K562 (cell line): ENCODE measurements around the gene UCKL1. TPM values are rescaled to one million over a fixed set of nuclear protein-coding genes. Genes with fewer than 3 reads are reported as not detected.

Experiments
- ARID2 ChIP-seq: fragments of 450-650 bp; IDR thresholded peaks from 2 replicates; pipeline ENCODE4 v1.6.1; 2017; ENCODE audit warnings: antibody characterized with exemption, mild to moderate bottlenecking
- CTCF ChIP-seq, 3 experiments: IDR thresholded peaks in 2 of 3; conservative IDR thresholded peaks in 1 of 3; 2 replicates each; pipeline ENCODE4 v1.5.1; 2011 to 2012; ENCODE audit warnings: low read length in 3 of 3, mild to moderate bottlenecking in 3 of 3, control low read depth in 2 of 3, improper control_type of control experiment in 1 of 3, inconsistent platforms in 1 of 3, low read depth in 1 of 3, mixed read lengths in 1 of 3, moderate library complexity in 1 of 3; ENCODE audit not compliant: insufficient read depth in 2 of 3
- EP300 ChIP-seq: IDR thresholded peaks from 2 replicates; pipeline ENCODE4 v1.6.1; 2012; ENCODE audit warnings: low read length, improper control_type of control experiment
- FOS ChIP-seq: IDR thresholded peaks from 3 replicates; pipeline ENCODE4 v1.6.1; 2011; ENCODE audit not compliant: insufficient read length; ENCODE audit errors: extremely low read depth
- FOXJ2 ChIP-seq: fragments of 200-800 bp; sonication (Bioruptor generic); IDR thresholded peaks from 2 replicates; pipeline ENCODE4 v1.6.1; 2016; ENCODE audit warnings: missing genetic modification characterization, missing compliant biosample characterization
- HCFC1 ChIP-seq: IDR thresholded peaks from 2 replicates; pipeline ENCODE4 v1.6.1; 2012; ENCODE audit warnings: low read depth, low read length, improper control_type of control experiment
- LCOR ChIP-seq: sonication (generic); formaldehyde crosslinking; IDR thresholded peaks from 2 replicates; pipeline ENCODE4 v1.8.0; 2022; ENCODE audit warnings: mild to moderate bottlenecking, missing genetic modification reagents
- MCM7 ChIP-seq, 2 experiments: fragments of 450-650 bp; IDR thresholded peaks; 2 replicates each; pipeline ENCODE4 v1.6.1; 2016 to 2018
- MEIS2 ChIP-seq: fragments of 450-650 bp; IDR thresholded peaks from 2 replicates; pipeline ENCODE4 v1.6.1; 2014; ENCODE audit warnings: mild to moderate bottlenecking; ENCODE audit not compliant: partially characterized antibody
- NFXL1 ChIP-seq: fragments of 450-650 bp; formaldehyde crosslinking; IDR thresholded peaks from 2 replicates; pipeline ENCODE4 v1.4.0; 2021; ENCODE audit warnings: mild to moderate bottlenecking
- NR2C2 ChIP-seq, 2 experiments: fragments of 200-800 bp in 1 of 2; sonication (Bioruptor generic) in 1 of 2; sonication (generic) in 1 of 2; formaldehyde crosslinking in 1 of 2; IDR thresholded peaks; 2 replicates each; pipeline versions ENCODE4 v1.6.1 to v1.8.0; 2016 to 2022; ENCODE audit warnings: mild to moderate bottlenecking in 1 of 2, missing compliant biosample characterization in 1 of 2, missing genetic modification characterization in 1 of 2, missing genetic modification reagents in 1 of 2
- POLR2H ChIP-seq: IDR thresholded peaks from 2 replicates; pipeline ENCODE4 v1.6.1; 2016; ENCODE audit warnings: missing genetic modification characterization, low read depth, mild to moderate bottlenecking, control low read depth, missing compliant biosample characterization, moderate library complexity
- RBFOX2 ChIP-seq: fragments of 200-400 bp; formaldehyde crosslinking; IDR thresholded peaks from 2 replicates; pipeline ENCODE4 v1.6.1; 2017; ENCODE audit warnings: low read depth, mild to moderate bottlenecking, low read length, moderate library complexity
- SIN3A ChIP-seq, 2 experiments: fragments of 150-350 bp in 1 of 2; IDR thresholded peaks; 2 replicates each; pipeline ENCODE4 v1.6.1; 2011 to 2016; ENCODE audit warnings: borderline replicate concordance in 2 of 2, low read depth in 2 of 2, low read length in 2 of 2, mild to moderate bottlenecking in 2 of 2, moderate library complexity in 2 of 2; ENCODE audit not compliant: control insufficient read depth in 1 of 2
- SIX5 ChIP-seq, 2 experiments: IDR thresholded peaks; 2 replicates each; pipeline ENCODE4 v1.6.1; 2011; ENCODE audit warnings: low read length in 2 of 2, borderline replicate concordance in 1 of 2, low read depth in 1 of 2, mild to moderate bottlenecking in 1 of 2, moderate library complexity in 1 of 2; ENCODE audit not compliant: insufficient read depth in 1 of 2
- SMC3 ChIP-seq: conservative IDR thresholded peaks from 2 replicates; pipeline ENCODE4 v1.6.1; 2011; ENCODE audit warnings: low read depth, low read length, improper control_type of control experiment; ENCODE audit not compliant: insufficient read depth
- SRSF9 ChIP-seq: fragments of 200-400 bp; formaldehyde crosslinking; IDR thresholded peaks from 2 replicates; pipeline ENCODE4 v1.6.1; 2017; ENCODE audit warnings: low read depth, low read length, borderline replicate concordance
- STAG1 ChIP-seq: sonication (generic); formaldehyde crosslinking; IDR thresholded peaks from 2 replicates; pipeline ENCODE4 v1.5.0; 2020; ENCODE audit warnings: missing genetic modification reagents, borderline replicate concordance
- TCF7L2 ChIP-seq: fragments of 150-350 bp; IDR thresholded peaks from 2 replicates; pipeline ENCODE4 v1.6.1; 2016; ENCODE audit warnings: low read depth, mild to moderate bottlenecking, low read length, moderate library complexity
- ZBTB1 ChIP-seq: sonication (generic); formaldehyde crosslinking; IDR thresholded peaks from 2 replicates; pipeline ENCODE4 v1.8.1; 2023; ENCODE audit warnings: missing genetic modification reagents, low read depth, mild to moderate bottlenecking, borderline replicate concordance
- ZC3H11A ChIP-seq: IDR thresholded peaks from 2 replicates; pipeline ENCODE4 v1.6.1; 2012; ENCODE audit warnings: low read depth, low read length, improper control_type of control experiment
- ZNF41 ChIP-seq: fragments of 250-450 bp; sonication (Bioruptor Pico); conservative IDR thresholded peaks from 2 replicates; pipeline ENCODE4 v1.4.0; 2020; ENCODE audit warnings: mild to moderate bottlenecking
- polyA plus RNA-seq, 8 experiments: library from polyadenylated mRNA; depleted of rRNA in 4 of 8; stranded (reverse) in 5 of 8; unstranded in 3 of 8; fragments of >200 nt; fragmentation: Nextera tagmentation in 2 of 8; fragmentation: Illumina TruSeq in 1 of 8; extraction: Ambion mirVana in 2 of 8; extraction: Trizol in 1 of 8; gene quantifications; 2 replicates each; pipeline versions ENCODE4 v1.2.1 to v1.2.3, GENCODE V29; 2011 to 2014; ENCODE audit warnings: inconsistent platforms in 1 of 8, missing spikeins in 1 of 8
- total RNA-seq, 7 experiments: library from RNA; depleted of rRNA in 6 of 7; stranded (reverse); fragments of >200 nt in 6 of 7; fragmentation: Illumina TruSeq in 2 of 7; extraction: Trizol in 2 of 7; gene quantifications; 2 replicates each; pipeline versions ENCODE4 v1.2.1 to v1.2.3, GENCODE V29; 2011 to 2021; ENCODE audit warnings: low replicate concordance in 1 of 7
- TF ChIP-seq, protein P1 (sequence below): sonication (generic); IDR thresholded peaks from 2 replicates; pipeline ENCODE4 v1.6.1; 2016
- TF ChIP-seq, protein P2 (sequence below): sonication (generic); formaldehyde crosslinking; IDR thresholded peaks from 2 replicates; pipeline ENCODE4 v1.5.0; 2020; ENCODE audit warnings: missing genetic modification reagents

Gene UCKL1
- total and polyA plus RNA-seq, 9 of the 15 experiments (the other 6 are each of a cell fraction or from before 2014, with no cell fraction given): 3.1 to 52.8 (median 24.2) TPM

GRCh38 chr20:63955827-63956663, at the start of gene UCKL1 (continued):
- TF ChIP-seq SIN3A (IDR thresholded peaks at IDR 0.05; ENCODE audit: borderline replicate concordance in 2 of 2, control insufficient read depth in 1 of 2, low read depth in 2 of 2, low read length in 2 of 2) (peak; percentile 80 to 94; a peak in 3 of 4 replicates), MEIS2 (no peak), SMC3 (no peak), ARID2 (no peak), ZBTB1 (CRISPR knock-in tag) (no peak), TCF7L2 (no peak), ZC3H11A (0 out of 2 replicates have a peak, but pooled peaks have one; percentile 50), FOXJ2 (tag) (0 out of 2 replicates have a peak, but pooled peaks have one; percentile 38), ZNF41 (CRISPR knock-in tag) (no peak), NFXL1 (CRISPR knock-in tag) (no peak), STAG1 (CRISPR knock-in tag) (no peak), EP300 (no peak), POLR2H (tag) (peak; percentile 79; the same call in 1 of the 2 replicates), HCFC1 (peak; percentile 97), CTCF (IDR thresholded peaks at IDR 0.05 in 2 of 3, conservative IDR thresholded peaks at IDR 0.05 in 1 of 3; ENCODE audit: insufficient read depth in 2 of 3, low read depth in 1 of 3, low read length in 3 of 3) (peak in 1 of 3 experiments; percentile 5; a peak in 1 of 6 replicates), SIX5 (IDR thresholded peaks at IDR 0.05; ENCODE audit: borderline replicate concordance in 1 of 2, insufficient read depth in 1 of 2, low read depth in 1 of 2, low read length in 2 of 2) (peak; percentile 90 to 95), NR2C2 (CRISPR knock-in tag; IDR thresholded peaks at IDR 0.05) (peak; percentile 72; the same call in 1 of the 2 replicates), NR2C2 (tag; IDR thresholded peaks at IDR 0.05) (peak; percentile 94), FOS (no peak), SRSF9 (no peak), MCM7 (IDR thresholded peaks at IDR 0.05) (no peak), LCOR (0 out of 2 replicates have a peak, but pooled peaks have one; percentile 58), RBFOX2 (peak; percentile 85)
- TF ChIP-seq, protein P1, sequence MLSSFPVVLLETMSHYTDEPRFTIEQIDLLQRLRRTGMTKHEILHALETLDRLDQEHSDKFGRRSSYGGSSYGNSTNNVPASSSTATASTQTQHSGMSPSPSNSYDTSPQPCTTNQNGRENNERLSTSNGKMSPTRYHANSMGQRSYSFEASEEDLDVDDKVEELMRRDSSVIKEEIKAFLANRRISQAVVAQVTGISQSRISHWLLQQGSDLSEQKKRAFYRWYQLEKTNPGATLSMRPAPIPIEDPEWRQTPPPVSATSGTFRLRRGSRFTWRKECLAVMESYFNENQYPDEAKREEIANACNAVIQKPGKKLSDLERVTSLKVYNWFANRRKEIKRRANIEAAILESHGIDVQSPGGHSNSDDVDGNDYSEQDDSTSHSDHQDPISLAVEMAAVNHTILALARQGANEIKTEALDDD: no peak
- TF ChIP-seq, protein P2, sequence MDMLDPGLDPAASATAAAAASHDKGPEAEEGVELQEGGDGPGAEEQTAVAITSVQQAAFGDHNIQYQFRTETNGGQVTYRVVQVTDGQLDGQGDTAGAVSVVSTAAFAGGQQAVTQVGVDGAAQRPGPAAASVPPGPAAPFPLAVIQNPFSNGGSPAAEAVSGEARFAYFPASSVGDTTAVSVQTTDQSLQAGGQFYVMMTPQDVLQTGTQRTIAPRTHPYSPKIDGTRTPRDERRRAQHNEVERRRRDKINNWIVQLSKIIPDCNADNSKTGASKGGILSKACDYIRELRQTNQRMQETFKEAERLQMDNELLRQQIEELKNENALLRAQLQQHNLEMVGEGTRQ (CRISPR knock-in tag): peak; percentile 89
